Stimulated activated CD4-positive, alpha-beta T cell treated with anti-CD3 and anti-CD28 coated beads, Interleukin-4, amount 100 ng/mL, for 24 hours (primary cell): ENCODE measurements around the gene CPTP.

ENCODE experiments used
- DNase-seq: peaks from one replicate; pipeline ENCODE4 v3.0.0-alpha.2; 2020

CPTP gene

GRCh38 chr1:1370771-1371300 lies 46.2 kb downstream of the CPTP start:
- no peak for DNase-seq

GRCh38 chr1:1371364-1371745 lies 46.8 kb downstream of the CPTP start:
- DNase-seq: peak; percentile 33

- peak; percentile 81 for DNase-seq
Observed at GRCh38 chr1:1371746-1372711, 47.4 kb downstream of the CPTP start.

GRCh38 chr1:1373051-1373814 lies 48.6 kb downstream of the CPTP start:
- DNase-seq: no peak

- no peak for DNase-seq
Observed at GRCh38 chr1:1373815-1374588, 49.4 kb downstream of the CPTP start.

- no peak for DNase-seq
Observed at GRCh38 chr1:1374589-1374928, 50.0 kb downstream of the CPTP start.

- DNase-seq: peak; percentile 98
Observed at GRCh38 chr1:1374929-1375662, 50.5 kb downstream of the CPTP start, which contains the start of gene AURKAIP1. AURKAIP1 (minus strand) TSS chr1:1375207; CDS start chr1:1374756, 451 bp downstream.

- no peak for DNase-seq
Observed at GRCh38 chr1:1376551-1377226, 52.1 kb downstream of the CPTP start.

GRCh38 chr1:1377540-1378205 lies 53.1 kb downstream of the CPTP start:
- DNase-seq: no peak
